ENCODE results near the gene PWWP2B. TPM values are rescaled to one million over a fixed set of nuclear protein-coding genes. Genes with fewer than 3 reads are reported as not detected.
"Not testable (repeated sequence)": the region's sequence is repeated elsewhere in the genome, so short reads cannot be mapped to it uniquely, and the experiment has no call there.

PWWP2B gene
- total RNA-seq, 1 donor from 2014 or later, result 9.1 TPM

GRCh38 chr10:132380986-132381385 lies 16.0 kb upstream of the PWWP2B start:
- DNase-seq (ENCODE audit: low spot score), result not testable (repeated sequence)

DNA sequence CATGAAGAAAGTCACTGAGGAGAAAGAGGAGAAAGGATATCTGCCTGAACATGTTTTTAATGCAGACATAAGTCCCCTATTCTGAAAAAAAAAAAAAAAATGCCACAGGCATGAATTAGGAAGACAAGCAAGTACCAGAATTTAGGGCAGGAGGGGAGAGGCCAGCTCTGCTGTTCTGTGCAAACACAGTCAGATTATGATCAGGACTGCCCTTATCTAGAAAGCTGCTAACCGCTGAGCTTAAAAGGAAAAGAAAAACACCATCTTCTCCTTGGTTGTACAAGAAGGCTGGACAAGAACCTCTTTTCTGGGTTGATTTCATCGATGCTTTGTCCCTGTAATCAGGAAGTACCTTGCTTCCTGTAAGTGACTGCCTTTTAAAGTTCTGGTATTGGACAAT lies 15.3 kb upstream of the PWWP2B start:
- DNase-seq (ENCODE audit: low spot score), result no peak

GRCh38 chr10:132382231-132382922 lies 14.6 kb upstream of the PWWP2B start:
- DNase-seq (ENCODE audit: low spot score), result no peak

GRCh38 chr10:132383101-132383500 lies 13.9 kb upstream of the PWWP2B start:
- DNase-seq (ENCODE audit: low spot score), result no peak

DNA sequence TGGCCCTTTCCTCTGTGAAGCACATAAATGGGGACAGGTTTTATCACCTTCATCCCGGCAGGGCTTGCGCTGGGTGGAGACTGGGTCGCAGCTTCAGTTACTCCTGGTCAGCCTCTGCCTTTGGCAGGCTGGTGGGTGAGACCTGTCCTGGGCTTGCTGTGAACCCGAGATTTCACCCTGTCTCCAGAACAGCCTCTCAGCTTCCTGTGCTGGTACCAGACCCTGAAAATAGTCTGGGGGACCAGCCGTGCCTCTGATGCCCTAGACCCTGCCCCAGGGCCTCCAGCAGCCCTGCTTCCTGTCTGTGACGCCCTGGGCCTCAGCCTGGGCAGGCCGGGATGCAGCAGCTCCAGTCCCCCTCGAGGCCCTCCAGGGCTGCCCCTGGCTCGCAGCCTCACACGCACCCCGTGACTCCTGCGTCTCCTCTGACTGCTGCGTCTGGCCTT lies 13.2 kb upstream of the PWWP2B start:
- DNase-seq (ENCODE audit: low spot score), result peak; percentile 50

DNA sequence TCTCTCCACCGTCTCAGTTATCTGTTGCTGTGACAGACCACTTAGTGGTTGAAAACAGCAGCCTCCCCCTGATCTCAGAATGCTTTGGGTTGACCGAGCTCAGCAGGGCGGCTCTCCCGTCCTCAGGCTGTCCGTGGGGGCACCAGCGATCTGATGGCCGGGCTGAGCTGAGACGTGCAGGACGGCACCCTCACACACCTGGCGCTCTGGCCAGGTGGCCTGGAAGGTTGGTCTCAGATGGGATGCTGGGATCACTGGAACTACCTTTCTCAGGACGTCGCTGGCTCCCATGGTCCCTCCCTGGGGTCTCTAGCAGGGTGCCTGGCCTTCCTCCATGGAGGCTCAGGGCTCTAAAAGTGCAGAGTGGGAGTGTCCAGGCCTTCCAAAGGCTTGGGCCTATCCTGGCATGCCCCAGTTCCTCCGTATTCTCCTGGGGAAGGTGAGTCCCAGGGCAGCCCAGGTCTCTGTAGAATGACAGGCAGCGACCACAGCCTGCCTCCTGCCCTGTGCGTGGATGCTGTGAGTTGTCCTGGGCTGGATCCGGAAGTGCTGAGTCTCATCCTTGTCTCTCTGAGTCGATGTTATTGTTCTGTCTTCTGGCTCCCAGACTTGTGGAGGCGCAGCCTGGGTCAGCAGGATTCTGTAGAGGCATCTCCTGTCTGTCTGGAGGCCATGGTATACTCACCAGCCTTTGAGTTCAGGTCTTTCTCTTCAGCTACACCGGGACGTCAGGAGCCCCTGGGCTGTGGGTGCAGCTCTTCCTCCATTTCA lies 12.2 kb upstream of the PWWP2B start:
- DNase-seq (ENCODE audit: low spot score), result no peak

DNA sequence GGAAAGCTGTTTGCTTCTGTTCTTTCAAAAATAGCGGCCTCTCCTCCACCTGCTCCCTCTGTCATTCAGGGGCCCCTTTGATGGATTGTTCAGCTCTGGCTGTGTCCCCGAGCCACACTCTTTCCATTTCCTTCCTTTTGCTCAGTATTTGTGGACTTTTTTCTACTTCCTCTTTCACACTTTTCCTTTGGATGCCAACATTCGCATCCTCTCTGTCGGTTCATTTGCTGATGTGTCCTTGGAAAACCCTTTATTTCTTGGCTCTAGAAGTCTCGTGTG lies 11.7 kb upstream of the PWWP2B start:
- DNase-seq (ENCODE audit: low spot score), result no peak

DNA sequence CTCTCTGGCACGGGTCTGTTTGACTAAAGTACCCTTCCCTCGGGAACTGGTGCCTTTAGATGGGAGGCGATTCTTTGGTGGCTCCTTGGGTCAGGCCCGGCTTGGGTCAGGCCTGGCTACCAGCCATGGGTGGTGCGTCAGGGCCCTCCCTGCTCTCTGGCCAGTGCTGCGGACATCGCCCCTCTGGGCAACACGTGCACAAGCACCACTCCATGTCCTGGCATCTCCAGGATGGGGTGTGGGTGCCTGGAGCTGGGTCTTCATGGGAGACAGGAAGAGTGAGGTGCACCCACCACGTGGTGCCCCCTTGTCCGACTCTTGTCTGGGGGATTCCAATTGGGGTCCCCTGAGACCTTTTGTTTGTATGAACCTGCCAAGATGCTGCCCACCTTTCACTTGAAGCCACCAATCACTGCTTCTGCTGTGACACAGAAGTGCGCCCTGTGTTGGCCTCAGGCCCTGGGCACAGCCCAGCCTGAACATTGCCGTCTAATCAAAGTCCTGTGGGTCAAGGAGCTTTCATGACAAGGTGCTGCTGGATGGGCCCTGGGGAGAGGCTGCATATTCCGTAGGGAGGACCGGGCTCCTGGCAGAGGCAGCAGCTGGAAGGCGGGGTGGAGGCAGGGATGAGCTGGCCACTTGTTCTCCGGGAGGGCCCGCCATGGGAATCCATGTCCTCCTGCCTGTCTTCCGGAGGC lies 11.1 kb upstream of the PWWP2B start:
- no peak for DNase-seq (ENCODE audit: low spot score)

DNA sequence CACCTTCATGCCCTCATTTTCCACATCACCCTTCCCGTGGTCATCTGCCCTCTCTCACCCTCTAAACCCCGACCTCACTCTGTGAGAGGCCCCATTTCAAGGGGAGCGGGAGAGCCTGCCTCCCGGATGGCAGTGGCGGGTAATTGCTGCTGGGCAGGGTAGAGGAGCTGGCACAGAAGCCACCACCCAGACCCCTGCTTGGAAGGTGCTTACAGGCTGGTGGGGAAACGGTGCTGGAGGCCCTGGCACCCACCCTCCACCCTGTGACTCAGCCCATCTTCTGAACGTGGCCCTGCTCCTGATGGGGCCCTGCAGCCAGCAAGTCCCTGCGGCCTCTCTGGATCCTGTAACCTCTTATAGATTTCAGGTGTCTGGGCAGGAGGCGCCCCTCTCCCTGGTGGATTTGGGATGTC lies 10.6 kb upstream of the PWWP2B start:
- no peak for DNase-seq (ENCODE audit: low spot score)

DNA sequence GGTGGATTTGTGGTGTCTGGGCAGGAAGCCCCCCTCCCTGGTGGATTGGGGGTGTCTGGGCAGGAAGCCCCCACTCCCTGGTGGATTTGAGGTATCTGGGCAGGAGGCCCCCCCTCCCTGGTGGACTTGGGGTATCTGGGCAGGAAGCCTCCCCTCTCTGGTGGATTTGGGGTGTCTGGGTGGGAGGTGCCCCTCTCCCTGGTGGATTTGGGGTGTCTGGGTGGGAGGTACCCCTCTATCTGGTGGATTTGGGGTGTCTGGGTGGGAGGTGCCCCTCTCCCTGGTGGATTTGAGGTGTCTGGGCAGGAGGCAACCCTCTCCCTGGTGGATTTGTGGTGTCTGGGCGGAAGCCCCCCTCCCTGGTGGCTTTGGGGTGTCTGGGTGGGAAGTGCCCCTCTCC lies 10.1 kb upstream of the PWWP2B start:
- not testable (repeated sequence) for DNase-seq (ENCODE audit: low spot score)

GRCh38 chr10:132387764-132388210 lies 9.2 kb upstream of the PWWP2B start:
- DNase-seq (ENCODE audit: low spot score), result peak; percentile 62

GRCh38 chr10:132388891-132389432 lies 8.0 kb upstream of the PWWP2B start:
- no peak for DNase-seq (ENCODE audit: low spot score)

- DNase-seq (ENCODE audit: low spot score), result no peak
Measured at GRCh38 chr10:132389433-132390169, 7.4 kb upstream of the PWWP2B start.

DNA sequence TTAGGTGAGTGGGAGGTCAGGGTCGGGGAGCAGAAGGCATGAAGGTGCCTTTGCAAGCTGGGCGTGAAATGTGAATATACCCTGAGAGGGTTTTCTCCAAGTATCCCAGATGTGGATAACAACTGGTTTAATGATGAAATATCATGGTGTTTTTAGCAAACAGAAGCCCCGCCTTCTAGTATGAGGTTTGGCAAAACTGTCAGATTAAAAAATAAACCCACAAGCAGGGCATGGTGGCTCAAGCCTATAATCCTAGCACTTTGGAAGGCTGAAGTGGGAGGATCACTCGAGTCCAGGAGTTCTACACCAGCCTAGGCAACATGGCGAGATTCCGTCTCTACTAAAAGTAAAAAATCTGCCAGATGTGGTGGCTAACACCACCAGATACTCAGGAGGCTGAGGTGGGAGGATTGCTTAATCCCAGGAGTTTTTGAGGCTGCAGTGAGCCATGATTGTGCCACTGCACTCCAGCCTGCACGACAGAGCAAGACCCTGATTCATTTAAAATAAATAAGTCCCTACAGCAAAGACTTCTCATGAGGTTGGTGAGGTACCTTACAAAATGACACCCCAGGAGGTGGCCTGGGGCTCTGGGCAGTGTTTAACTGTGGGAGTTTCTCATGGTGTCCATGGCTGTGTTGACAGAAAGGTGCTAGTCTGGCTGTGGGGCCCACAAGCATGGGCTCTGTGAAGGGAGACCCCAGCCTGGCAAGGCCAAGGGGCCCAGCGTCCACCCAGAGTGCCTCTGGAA lies 6.7 kb upstream of the PWWP2B start:
- DNase-seq (ENCODE audit: low spot score), result no peak

GRCh38 chr10:132390921-132391675 lies 5.9 kb upstream of the PWWP2B start:
- no peak for DNase-seq (ENCODE audit: low spot score)

GRCh38 chr10:132391676-132392020 lies 5.4 kb upstream of the PWWP2B start:
- DNase-seq (ENCODE audit: low spot score), result no peak

DNA sequence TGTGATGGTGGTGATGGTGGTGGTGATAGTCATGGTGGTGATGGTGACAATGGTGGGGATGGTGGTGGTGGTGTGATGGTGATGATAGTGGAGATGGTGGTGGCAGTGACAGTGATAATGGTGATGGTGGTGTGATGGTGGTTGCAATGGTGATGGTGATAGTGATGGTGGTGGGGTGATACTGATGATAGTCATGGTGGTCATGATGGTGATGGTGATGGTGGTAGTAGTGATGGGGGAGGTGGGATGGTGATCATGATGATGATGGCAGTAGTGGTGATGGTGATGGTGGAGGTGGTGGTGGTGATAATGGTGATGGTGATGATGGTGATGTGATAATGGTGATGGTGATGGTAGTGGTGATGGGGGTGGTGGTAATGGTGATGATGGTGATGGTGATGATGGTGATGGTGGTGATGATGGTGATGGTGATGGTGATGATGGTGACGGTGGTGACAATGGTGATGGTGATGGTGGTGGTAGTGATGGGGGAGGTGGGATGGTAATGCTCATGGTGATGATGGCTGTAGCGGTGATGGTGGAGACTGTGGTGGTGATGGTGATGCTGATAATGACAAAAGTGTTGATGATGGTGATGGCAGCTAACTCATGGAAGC lies 4.7 kb upstream of the PWWP2B start:
- DNase-seq (ENCODE audit: low spot score), result no peak

GRCh38 chr10:132392811-132393694 lies 3.9 kb upstream of the PWWP2B start:
- no peak for DNase-seq (ENCODE audit: low spot score)

DNA sequence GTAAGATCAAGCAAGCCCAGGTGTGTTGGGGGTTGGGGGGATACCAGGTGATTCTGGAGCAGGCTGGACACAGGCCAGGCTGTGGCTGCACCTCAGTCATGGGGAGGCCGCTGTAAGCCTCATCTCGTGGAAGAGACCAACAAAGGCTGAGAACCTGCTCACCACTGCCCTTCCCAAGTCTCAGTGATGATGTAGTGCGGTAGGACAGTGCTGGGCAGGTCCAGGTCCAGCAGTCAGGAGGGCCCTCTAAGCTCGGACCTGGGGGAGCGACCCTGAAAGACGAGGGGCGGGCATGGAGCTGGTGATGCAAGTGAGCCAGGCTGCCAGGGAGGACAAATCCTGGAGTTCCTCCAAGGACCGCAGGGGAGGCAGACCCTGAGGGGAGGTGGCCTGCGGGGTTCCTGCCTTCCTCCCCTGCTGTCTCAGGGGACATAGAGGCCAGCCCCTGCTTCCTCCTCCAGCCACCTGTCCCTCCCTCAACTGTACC lies 3.3 kb upstream of the PWWP2B start:
- DNase-seq (ENCODE audit: low spot score), result no peak

Data from umbilical cord (tissue), 2 donors.